Peyer's patch (tissue), 4 donors: ENCODE measurements around the gene BBS9. TPM values are rescaled to one million over a fixed set of nuclear protein-coding genes. Genes with fewer than 3 reads are reported as not detected.

ENCODE experiments used
- DNase-seq, 3 donors: peaks; one replicate each; pipeline ENCODE4 v3.0.0-alpha.2; 2017 to 2019
- H3K27ac ChIP-seq, 4 donors: fragments of 200-600 bp; sonication (generic); one replicate each; pipeline ENCODE4 v1.5.1; 2016 to 2019
- H3K27me3 ChIP-seq, 2 donors: fragments of 200-600 bp; sonication (generic); one replicate each; pipeline ENCODE4 v1.5.1; 2019
- H3K36me3 ChIP-seq, 3 donors: fragments of 200-600 bp; sonication (generic); one replicate each; pipeline ENCODE4 v1.5.1; 2016 to 2019
- H3K4me1 ChIP-seq, 4 donors: fragments of 200-600 bp; sonication (generic); one replicate each; pipeline ENCODE4 v1.5.1; 2016 to 2019
- H3K4me3 ChIP-seq, 4 donors: fragments of 200-600 bp; sonication (generic); 1 replicate in 3 of 4; 2 replicates in 1 of 4; pipeline ENCODE4 v1.5.1; 2016 to 2019; ENCODE audit warnings: mild to moderate bottlenecking in 1 of 4
- H3K9me3 ChIP-seq, 4 donors: fragments of 200-600 bp; sonication (generic); one replicate each; pipeline ENCODE4 v1.5.1; 2016 to 2019; ENCODE audit warnings: mild to moderate bottlenecking in 1 of 4
- CTCF ChIP-seq, 6 experiments: fragments of 450-650 bp in 4 of 6; fragments of 200-600 bp in 2 of 6; sonication (generic) in 1 of 6; IDR thresholded peaks; one replicate each; pipeline ENCODE4 v1.5.1; 2017 to 2019; ENCODE audit warnings: antibody characterized with exemption in 6 of 6, mild to moderate bottlenecking in 3 of 6, moderate library complexity in 1 of 6
- POLR2A ChIP-seq, 2 donors: fragments of 450-650 bp; IDR thresholded peaks; one replicate each; pipeline ENCODE4 v1.5.1; 2017; ENCODE audit warnings: antibody characterized with exemption in 2 of 2, mild to moderate bottlenecking in 2 of 2, moderate library complexity in 2 of 2
- total RNA-seq, 4 donors: library from RNA; depleted of rRNA; stranded (reverse); fragments of >200 nt; gene quantifications; one replicate each; pipeline ENCODE4 v1.1.0, GENCODE V29; 2016

Gene BBS9
- total RNA-seq, 4 donors from 2014 or later = 10.9 to 51.2 (median 19.4) TPM

GRCh38 chr7:33614357-33615117 is 485.2 kb downstream of the BBS9 start:
- H3K27me3 ChIP-seq = no peaks in the 10 kb centered on the region
- DNase-seq = no peak
- no peak overlapping the region for H3K4me3 ChIP-seq
- TF ChIP-seq CTCF (IDR thresholded peaks at IDR 0.05) = no peak
- no peak for TF ChIP-seq POLR2A (IDR thresholded peaks at IDR 0.05)
- H3K27ac ChIP-seq = no peak overlapping the region
- H3K36me3 ChIP-seq = no peaks in the 10 kb centered on the region
- H3K9me3 ChIP-seq = no peaks in the 10 kb centered on the region
- H3K4me1 ChIP-seq = no peaks in the 10 kb centered on the region

GRCh38 chr7:33616752-33617151 is 487.4 kb downstream of the BBS9 start:
- no peak for DNase-seq
- Histone ChIP-seq H3K27ac (no peak overlapping the region), H3K9me3 (no peaks in the 10 kb centered on the region), H3K27me3 (no peaks in the 10 kb centered on the region), H3K4me1 (no peaks in the 10 kb centered on the region), H3K4me3 (no peak overlapping the region), H3K36me3 (no peaks in the 10 kb centered on the region)
- no peak for TF ChIP-seq POLR2A (IDR thresholded peaks at IDR 0.05)
- no peak for TF ChIP-seq CTCF (IDR thresholded peaks at IDR 0.05)

GRCh38 chr7:33619264-33619663 is 489.9 kb downstream of the BBS9 start:
- Histone ChIP-seq H3K4me3 (no peak overlapping the region), H3K27ac (no peak overlapping the region), H3K27me3 (no peaks in the 10 kb centered on the region), H3K36me3 (no peaks in the 10 kb centered on the region), H3K9me3 (no peaks in the 10 kb centered on the region), H3K4me1 (no peaks in the 10 kb centered on the region)
- TF ChIP-seq POLR2A (IDR thresholded peaks at IDR 0.05) (no peak), CTCF (IDR thresholded peaks at IDR 0.05) (no peak)
- no peak for DNase-seq

- Histone ChIP-seq H3K4me1 (no peaks in the 10 kb centered on the region), H3K36me3 (no peaks in the 10 kb centered on the region), H3K27me3 (no peaks in the 10 kb centered on the region), H3K9me3 (peaks cover 0 to 7% (median 0%) of the 10 kb centered on the region in 4 donors), H3K4me3 (no peak overlapping the region), H3K27ac (no peak overlapping the region)
- DNase-seq = no peak
- TF ChIP-seq CTCF (IDR thresholded peaks at IDR 0.05) (no peak), POLR2A (IDR thresholded peaks at IDR 0.05) (no peak)
These were observed 493.9 kb downstream of the BBS9 start for GRCh38 chr7:33623267-33623666.

GRCh38 chr7:33624215-33624614 is 494.9 kb downstream of the BBS9 start:
- DNase-seq = no peak

More at GRCh38 chr7:33624215-33624614, 494.9 kb downstream of the BBS9 start:
- peaks cover 0 to 7% (median 0%) of the 10 kb centered on the region in 4 donors for H3K9me3 ChIP-seq
- H3K4me3 ChIP-seq = no peak overlapping the region
- TF ChIP-seq POLR2A (IDR thresholded peaks at IDR 0.05) (no peak), CTCF (IDR thresholded peaks at IDR 0.05) (no peak)
- H3K27ac ChIP-seq = no peak overlapping the region
- no peaks in the 10 kb centered on the region for H3K4me1 ChIP-seq
- no peaks in the 10 kb centered on the region for H3K27me3 ChIP-seq
- no peaks in the 10 kb centered on the region for H3K36me3 ChIP-seq
